HCT116 (cell line): Measurements from ENCODE around the gene PICALM. TPM values are rescaled to one million over a fixed set of nuclear protein-coding genes. Genes with fewer than 3 reads are reported as not detected.
A peak's percentile ranks its signal among the peaks of the same experiment; 100 is the strongest.

Experiments used
- ATAC-seq: fragments of 200-7000 bp; cut with Tn5 transposase; 2 replicates; pipeline ENCODE4 v1.9.1; 2020; ENCODE audit warnings: mild to moderate bottlenecking, moderate library complexity
- BruUV-seq: library from RNA; stranded (reverse); fragments of 400-500 nt; replicated peaks from 2 replicates; lab custom pipeline; 2021; lab: Mats Ljungman, UMichigan
- CTCF ChIA-PET: fragments of 300-600 bp; sonication (Branson Sonifier 250); formaldehyde crosslinking; loops from one replicate; lab custom pipeline; 2021; ENCODE audit warnings: antibody characterized with exemption; lab: Charles Lee
- POLR2A ChIA-PET: fragments of 300-600, 350-600 bp; sonication (Branson Sonifier 250); formaldehyde crosslinking; loops from one replicate; lab custom pipeline; 2021; ENCODE audit warnings: antibody characterized with exemption; lab: Charles Lee
- RAD21 ChIA-PET, 2 experiments: fragments of 300-600 bp; sonication (Branson Sonifier 250); formaldehyde crosslinking; loops; one replicate each; lab custom pipeline; 2023; ENCODE audit warnings: low total read pairs in 2 of 2; ENCODE audit not compliant: uncharacterized antibody in 2 of 2, unreplicated experiment in 2 of 2, low non-redundant PET in 1 of 2; lab: Charles Lee
- DNase-seq: peaks from one replicate; pipeline ENCODE4 v3.0.0-alpha.2; 2010; ENCODE audit warnings: low read depth, low spot score
- H2AFZ ChIP-seq: fragments of 200-600 bp; shearing (Covaris generic), sonication (generic); 2 replicates; pipeline ENCODE4 v1.6.1; 2017; ENCODE audit warnings: low read depth, mixed run types, mixed read lengths, antibody characterized with exemption, low read length; ENCODE audit not compliant: poor library complexity, severe bottlenecking
- H3K27ac ChIP-seq: 2 replicates; pipeline ENCODE4 v1.5.1; 2012; ENCODE audit warnings: low read depth, low read length
- H3K27me3 ChIP-seq: fragments of 200-600 bp; sonication (generic); 2 replicates; pipeline ENCODE4 v1.6.1; 2016; ENCODE audit warnings: mixed run types, low read length, mixed read lengths; ENCODE audit not compliant: insufficient read depth
- H3K36me3 ChIP-seq, 2 experiments: fragments of 200-500 bp in 1 of 2; fragments of 200-600 bp in 1 of 2; sonication (Bioruptor generic) in 1 of 2; sonication (generic) in 1 of 2; 2 replicates each; pipeline versions ENCODE4 v1.5.1 to v1.6.1; 2014 to 2016; ENCODE audit warnings: low read length in 2 of 2, inconsistent platforms in 1 of 2, mixed read lengths in 1 of 2, mixed run types in 1 of 2; ENCODE audit not compliant: insufficient read depth in 2 of 2, control insufficient read depth in 1 of 2
- H3K4me1 ChIP-seq, 2 experiments: fragments of 200-600 bp in 1 of 2; sonication (generic) in 1 of 2; 2 replicates each; pipeline versions ENCODE4 v1.5.1 to v1.6.1; 2012 to 2017; ENCODE audit warnings: low read length in 2 of 2, inconsistent platforms in 1 of 2, mild to moderate bottlenecking in 1 of 2, mixed read lengths in 1 of 2, mixed run types in 1 of 2, moderate library complexity in 1 of 2; ENCODE audit not compliant: insufficient read depth in 2 of 2, control insufficient read depth in 1 of 2
- H3K4me2 ChIP-seq: fragments of 200-600 bp; sonication (generic); 2 replicates; pipeline ENCODE4 v1.6.1; 2017; ENCODE audit warnings: mixed run types, low read length, mixed read lengths
- H3K4me3 ChIP-seq, 2 experiments: fragments of 200-600 bp in 1 of 2; sonication (generic) in 1 of 2; replicated peaks in 1 of 2; 2 replicates each; pipeline ENCODE4 v1.5.1; 2011 to 2016; ENCODE audit warnings: low read length in 2 of 2, control low read depth in 1 of 2, low read depth in 1 of 2, mild to moderate bottlenecking in 1 of 2, mixed read lengths in 1 of 2, mixed run types in 1 of 2
- H3K79me2 ChIP-seq: fragments of 200-600 bp; sonication (generic); 2 replicates; pipeline ENCODE4 v1.6.1; 2017; ENCODE audit warnings: mild to moderate bottlenecking, mixed run types, low read length, moderate library complexity, mixed read lengths; ENCODE audit not compliant: insufficient read depth
- H3K9ac ChIP-seq: fragments of 200-600 bp; sonication (generic); 2 replicates; pipeline ENCODE4 v1.6.1; 2016; ENCODE audit warnings: low read length, mixed read lengths
- H3K9me2 ChIP-seq: fragments of 200-600 bp; sonication (generic), shearing (Covaris generic); 2 replicates; pipeline ENCODE4 v1.6.1; 2017; ENCODE audit warnings: mixed run types, mild to moderate bottlenecking, moderate library complexity; ENCODE audit not compliant: insufficient read depth
- H3K9me3 ChIP-seq, 2 experiments: fragments of 200-500 bp in 1 of 2; fragments of 200-600 bp in 1 of 2; sonication (Bioruptor generic) in 1 of 2; sonication (generic) in 1 of 2; 2 replicates each; pipeline ENCODE4 v1.6.1; 2014 to 2017; ENCODE audit warnings: low read length in 2 of 2, mixed read lengths in 2 of 2, inconsistent platforms in 1 of 2, low read depth in 1 of 2, mild to moderate bottlenecking in 1 of 2, mixed run types in 1 of 2, moderate library complexity in 1 of 2; ENCODE audit not compliant: control insufficient read depth in 1 of 2, insufficient read depth in 1 of 2
- H4K20me1 ChIP-seq: fragments of 200-600 bp; sonication (generic), shearing (Covaris generic); 2 replicates; pipeline ENCODE4 v1.6.1; 2017; ENCODE audit warnings: mixed run types, mild to moderate bottlenecking, moderate library complexity; ENCODE audit not compliant: insufficient read depth
- EGR1 ChIP-seq: IDR thresholded peaks from 2 replicates; pipeline ENCODE4 v1.6.1; 2012; ENCODE audit warnings: low read depth
- JUND ChIP-seq: IDR thresholded peaks from 2 replicates; pipeline ENCODE4 v1.6.1; 2012
- POLR2A ChIP-seq: IDR thresholded peaks from 2 replicates; pipeline ENCODE4 v1.7.0; 2011; ENCODE audit warnings: borderline replicate concordance; ENCODE audit not compliant: insufficient read depth, insufficient read length; ENCODE audit errors: extremely low read depth
- SIN3A ChIP-seq: IDR thresholded peaks from 2 replicates; pipeline ENCODE4 v1.6.1; 2012; ENCODE audit warnings: low read depth
- TCF7L2 ChIP-seq: IDR thresholded peaks from 2 replicates; pipeline ENCODE4 v1.7.0; 2011; ENCODE audit warnings: borderline replicate concordance, inconsistent platforms; ENCODE audit not compliant: insufficient read depth, insufficient read length; ENCODE audit errors: extremely low read depth
- intact Hi-C: fragments of 100-400 bp; cut with micrococcal nuclease; formaldehyde crosslinking; loops from 2 replicates; pipeline ENCODE4 v1.10.0; 2022
- total RNA-seq: library from RNA; stranded (reverse); gene quantifications from one replicate; pipeline ENCODE4 v1.2.1, GENCODE V29; 2021; ENCODE audit not compliant: unreplicated experiment
- TF ChIP-seq, protein P1 (sequence below), 3 experiments: fragments of 200-600 bp in 1 of 3; sonication (generic) in 1 of 3; IDR thresholded peaks in 2 of 3; conservative IDR thresholded peaks in 1 of 3; 2 replicates each; pipeline ENCODE4 v1.5.1; 2012 to 2017; ENCODE audit warnings: low read depth in 2 of 3, low read length in 2 of 3, antibody characterized with exemption in 1 of 3, borderline replicate concordance in 1 of 3, control low read depth in 1 of 3, mild to moderate bottlenecking in 1 of 3, mixed read lengths in 1 of 3, mixed run types in 1 of 3, moderate library complexity in 1 of 3; ENCODE audit not compliant: insufficient read depth in 1 of 3
- TF ChIP-seq, protein P2 (sequence below): IDR thresholded peaks from 2 replicates; pipeline ENCODE4 v1.6.1; 2012
- TF ChIP-seq, protein P3 (sequence below): IDR thresholded peaks from 2 replicates; pipeline ENCODE4 v1.6.1; 2012; ENCODE audit warnings: low read depth
- TF ChIP-seq, protein P4 (sequence below): IDR thresholded peaks from 2 replicates; pipeline ENCODE4 v1.6.1; 2011; ENCODE audit warnings: mild to moderate bottlenecking, low read length, moderate library complexity; ENCODE audit not compliant: insufficient replicate concordance; ENCODE audit errors: extremely low read depth

Gene PICALM
- total RNA-seq, 1 experiment from 2014 or later = 90.6 TPM

DNA sequence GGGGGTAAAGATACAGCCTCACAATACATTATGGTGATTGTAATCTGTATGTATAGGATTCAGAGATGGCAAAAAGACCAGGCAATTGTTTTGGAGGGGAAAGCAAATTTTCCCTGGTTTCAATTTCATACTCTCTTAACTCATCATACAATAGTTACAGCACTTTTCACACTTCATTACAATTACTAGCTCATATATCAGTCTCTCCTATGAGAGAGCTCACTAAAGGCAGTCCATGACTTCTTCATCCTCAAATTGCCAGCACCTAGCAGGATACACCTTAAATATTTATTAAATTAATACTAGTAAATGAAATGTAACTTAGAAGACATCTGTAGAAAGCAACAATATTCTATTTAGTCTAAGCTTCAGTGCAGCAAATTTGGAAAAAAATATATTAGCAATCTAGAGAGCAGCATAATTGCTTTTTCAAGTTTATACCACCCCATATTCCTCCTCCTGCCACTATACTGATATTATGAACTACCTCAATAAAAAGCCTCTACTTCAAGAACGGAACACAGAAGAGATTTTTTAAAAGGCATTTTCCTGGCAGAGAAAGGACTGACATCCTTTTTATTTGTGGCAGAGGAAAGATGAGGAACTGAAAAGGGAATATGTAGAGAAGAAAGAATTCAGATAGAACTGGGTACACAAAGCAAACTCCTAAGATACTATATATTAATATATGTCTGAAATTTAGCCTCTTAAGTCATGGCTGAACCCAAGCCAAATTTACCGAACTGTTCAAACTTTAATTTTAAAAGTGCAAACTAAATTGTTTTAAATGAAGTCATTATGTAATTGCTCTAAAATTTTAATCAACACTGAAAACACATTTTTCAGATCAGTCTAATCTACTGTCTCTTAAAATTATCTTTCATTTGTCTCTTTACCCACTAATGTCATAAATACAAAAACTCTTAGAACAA lies 27.7 kb downstream of the PICALM start:
- Histone ChIP-seq H3K79me2 (peaks cover 89% of the 10 kb centered on the region), H3K36me3 (no peaks in the 10 kb centered on the region), H3K4me3 (no peak overlapping the region), H3K4me1 (peaks cover 0 to 7% of the 10 kb centered on the region in 2 experiments; a peak in 3 of 4 replicates), H3K27ac (no peak overlapping the region), H3K9me3 (no peaks in the 10 kb centered on the region), H3K9ac (no peak overlapping the region), H3K27me3 (no peaks in the 10 kb centered on the region), H4K20me1 (peaks cover 6% of the 10 kb centered on the region; the same call in 1 of the 2 replicates), H2AFZ (no peak overlapping the region), H3K4me2 (peak overlapping the region; percentile 56), H3K9me2 (no peaks in the 10 kb centered on the region)
- ChIA-PET POLR2A (interaction anchor here (1.3 kb wide), 1 partner anchor 28 kb away, joined by 4 read pairs; the partner anchor contains the start of gene PICALM), CTCF (interaction anchor here (0.5 to 2.2 kb wide), 28 partner anchors 10 to 233 kb away, joined by 3 to 53 read pairs (median 4); partner anchors contain the start of genes CCDC83 and PICALM), RAD21 (interaction anchor here (1.2 to 1.3 kb wide), 2 partner anchors 152 to 153 kb away, joined by 4 to 5 read pairs; no protein-coding TSS in a partner anchor)
- intact Hi-C loops = loop anchor here (5.0 to 10.0 kb wide), 2 partner anchors 176 to 234 kb away; no protein-coding TSS in a partner anchor
- TF ChIP-seq TCF7L2 (no peak), JUND (no peak), POLR2A (no peak), SIN3A (no peak), EGR1 (no peak)
- TF ChIP-seq, protein P1, sequence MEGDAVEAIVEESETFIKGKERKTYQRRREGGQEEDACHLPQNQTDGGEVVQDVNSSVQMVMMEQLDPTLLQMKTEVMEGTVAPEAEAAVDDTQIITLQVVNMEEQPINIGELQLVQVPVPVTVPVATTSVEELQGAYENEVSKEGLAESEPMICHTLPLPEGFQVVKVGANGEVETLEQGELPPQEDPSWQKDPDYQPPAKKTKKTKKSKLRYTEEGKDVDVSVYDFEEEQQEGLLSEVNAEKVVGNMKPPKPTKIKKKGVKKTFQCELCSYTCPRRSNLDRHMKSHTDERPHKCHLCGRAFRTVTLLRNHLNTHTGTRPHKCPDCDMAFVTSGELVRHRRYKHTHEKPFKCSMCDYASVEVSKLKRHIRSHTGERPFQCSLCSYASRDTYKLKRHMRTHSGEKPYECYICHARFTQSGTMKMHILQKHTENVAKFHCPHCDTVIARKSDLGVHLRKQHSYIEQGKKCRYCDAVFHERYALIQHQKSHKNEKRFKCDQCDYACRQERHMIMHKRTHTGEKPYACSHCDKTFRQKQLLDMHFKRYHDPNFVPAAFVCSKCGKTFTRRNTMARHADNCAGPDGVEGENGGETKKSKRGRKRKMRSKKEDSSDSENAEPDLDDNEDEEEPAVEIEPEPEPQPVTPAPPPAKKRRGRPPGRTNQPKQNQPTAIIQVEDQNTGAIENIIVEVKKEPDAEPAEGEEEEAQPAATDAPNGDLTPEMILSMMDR (IDR thresholded peaks at IDR 0.05 in 2 of 3, conservative IDR thresholded peaks at IDR 0.05 in 1 of 3; ENCODE audit: borderline replicate concordance in 1 of 3, insufficient read depth in 1 of 3, low read depth in 2 of 3, low read length in 2 of 3) = no peak
- TF ChIP-seq, protein P2, sequence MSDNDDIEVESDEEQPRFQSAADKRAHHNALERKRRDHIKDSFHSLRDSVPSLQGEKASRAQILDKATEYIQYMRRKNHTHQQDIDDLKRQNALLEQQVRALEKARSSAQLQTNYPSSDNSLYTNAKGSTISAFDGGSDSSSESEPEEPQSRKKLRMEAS = no peak
- TF ChIP-seq, protein P3, sequence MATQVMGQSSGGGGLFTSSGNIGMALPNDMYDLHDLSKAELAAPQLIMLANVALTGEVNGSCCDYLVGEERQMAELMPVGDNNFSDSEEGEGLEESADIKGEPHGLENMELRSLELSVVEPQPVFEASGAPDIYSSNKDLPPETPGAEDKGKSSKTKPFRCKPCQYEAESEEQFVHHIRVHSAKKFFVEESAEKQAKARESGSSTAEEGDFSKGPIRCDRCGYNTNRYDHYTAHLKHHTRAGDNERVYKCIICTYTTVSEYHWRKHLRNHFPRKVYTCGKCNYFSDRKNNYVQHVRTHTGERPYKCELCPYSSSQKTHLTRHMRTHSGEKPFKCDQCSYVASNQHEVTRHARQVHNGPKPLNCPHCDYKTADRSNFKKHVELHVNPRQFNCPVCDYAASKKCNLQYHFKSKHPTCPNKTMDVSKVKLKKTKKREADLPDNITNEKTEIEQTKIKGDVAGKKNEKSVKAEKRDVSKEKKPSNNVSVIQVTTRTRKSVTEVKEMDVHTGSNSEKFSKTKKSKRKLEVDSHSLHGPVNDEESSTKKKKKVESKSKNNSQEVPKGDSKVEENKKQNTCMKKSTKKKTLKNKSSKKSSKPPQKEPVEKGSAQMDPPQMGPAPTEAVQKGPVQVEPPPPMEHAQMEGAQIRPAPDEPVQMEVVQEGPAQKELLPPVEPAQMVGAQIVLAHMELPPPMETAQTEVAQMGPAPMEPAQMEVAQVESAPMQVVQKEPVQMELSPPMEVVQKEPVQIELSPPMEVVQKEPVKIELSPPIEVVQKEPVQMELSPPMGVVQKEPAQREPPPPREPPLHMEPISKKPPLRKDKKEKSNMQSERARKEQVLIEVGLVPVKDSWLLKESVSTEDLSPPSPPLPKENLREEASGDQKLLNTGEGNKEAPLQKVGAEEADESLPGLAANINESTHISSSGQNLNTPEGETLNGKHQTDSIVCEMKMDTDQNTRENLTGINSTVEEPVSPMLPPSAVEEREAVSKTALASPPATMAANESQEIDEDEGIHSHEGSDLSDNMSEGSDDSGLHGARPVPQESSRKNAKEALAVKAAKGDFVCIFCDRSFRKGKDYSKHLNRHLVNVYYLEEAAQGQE = no peak
- TF ChIP-seq, protein P4, sequence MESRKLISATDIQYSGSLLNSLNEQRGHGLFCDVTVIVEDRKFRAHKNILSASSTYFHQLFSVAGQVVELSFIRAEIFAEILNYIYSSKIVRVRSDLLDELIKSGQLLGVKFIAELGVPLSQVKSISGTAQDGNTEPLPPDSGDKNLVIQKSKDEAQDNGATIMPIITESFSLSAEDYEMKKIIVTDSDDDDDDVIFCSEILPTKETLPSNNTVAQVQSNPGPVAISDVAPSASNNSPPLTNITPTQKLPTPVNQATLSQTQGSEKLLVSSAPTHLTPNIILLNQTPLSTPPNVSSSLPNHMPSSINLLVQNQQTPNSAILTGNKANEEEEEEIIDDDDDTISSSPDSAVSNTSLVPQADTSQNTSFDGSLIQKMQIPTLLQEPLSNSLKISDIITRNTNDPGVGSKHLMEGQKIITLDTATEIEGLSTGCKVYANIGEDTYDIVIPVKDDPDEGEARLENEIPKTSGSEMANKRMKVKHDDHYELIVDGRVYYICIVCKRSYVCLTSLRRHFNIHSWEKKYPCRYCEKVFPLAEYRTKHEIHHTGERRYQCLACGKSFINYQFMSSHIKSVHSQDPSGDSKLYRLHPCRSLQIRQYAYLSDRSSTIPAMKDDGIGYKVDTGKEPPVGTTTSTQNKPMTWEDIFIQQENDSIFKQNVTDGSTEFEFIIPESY = no peak
- ATAC-seq (no peak), DNase-seq (no peak)
- BruUV-seq = no TSS peak
